AG20443 (cell line): ENCODE data around the gene CDH18.
A peak's percentile ranks its signal among the peaks of the same experiment; 100 is the strongest.
"Not testable (repeated sequence)": the region's sequence is repeated elsewhere in the genome, so short reads cannot be mapped to it uniquely, and the experiment has no call there.

Source experiments
- DNase-seq: peaks from one replicate; pipeline ENCODE4 v3.0.0; 2012; ENCODE audit warnings: low spot score, mixed read lengths

CDH18 gene

DNA sequence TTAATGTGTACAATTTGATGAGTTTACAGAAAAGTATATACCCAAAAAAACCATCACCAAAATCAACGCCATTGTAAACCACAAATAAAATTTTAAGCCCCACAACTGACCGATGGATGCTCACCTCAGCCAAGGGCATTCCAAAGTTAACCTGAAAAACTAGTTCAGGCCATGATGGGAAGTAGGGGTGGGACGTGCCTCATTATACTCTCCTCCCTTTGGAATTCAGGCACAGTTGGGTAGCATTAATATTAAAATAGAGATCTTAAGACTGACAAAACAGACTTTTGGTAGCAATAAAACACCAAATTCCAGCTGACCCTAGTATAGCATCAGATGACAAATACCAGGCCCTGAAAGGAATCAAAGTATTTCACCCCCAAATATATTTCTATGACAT is 129.0 kb downstream of the CDH18 start:
- no peak for DNase-seq

GRCh38 chr5:19855931-19856330 is 132.1 kb downstream of the CDH18 start:
- DNase-seq = no peak

- no peak for DNase-seq
Observed at GRCh38 chr5:19855453-19855852, 132.5 kb downstream of the CDH18 start.

DNA sequence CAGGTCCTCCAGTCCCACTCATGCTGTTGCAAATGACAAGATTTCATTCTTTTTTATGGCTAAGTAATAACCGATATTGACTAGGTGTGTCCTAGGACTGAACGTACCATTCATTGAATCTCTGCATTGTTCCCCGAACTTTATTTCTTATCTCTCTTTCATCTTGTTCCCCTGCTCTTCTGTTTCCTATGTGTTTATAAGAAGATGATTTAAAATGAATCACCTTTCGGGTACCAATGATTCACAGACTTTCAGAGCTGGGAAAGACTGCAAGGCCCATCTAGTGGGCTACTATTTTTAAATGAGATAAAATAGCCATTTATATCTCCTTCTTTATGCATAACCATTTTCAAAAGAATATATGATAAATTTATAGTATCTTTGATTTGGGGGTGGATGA is 133.0 kb downstream of the CDH18 start:
- DNase-seq = no peak

- DNase-seq = peak; percentile 5
Observed at GRCh38 chr5:19853616-19854240, 134.3 kb downstream of the CDH18 start.

GRCh38 chr5:19837536-19838174 is 150.3 kb downstream of the CDH18 start:
- DNase-seq = no peak

- no peak for DNase-seq
Observed at GRCh38 chr5:19835442-19835841, 152.6 kb downstream of the CDH18 start.

DNA sequence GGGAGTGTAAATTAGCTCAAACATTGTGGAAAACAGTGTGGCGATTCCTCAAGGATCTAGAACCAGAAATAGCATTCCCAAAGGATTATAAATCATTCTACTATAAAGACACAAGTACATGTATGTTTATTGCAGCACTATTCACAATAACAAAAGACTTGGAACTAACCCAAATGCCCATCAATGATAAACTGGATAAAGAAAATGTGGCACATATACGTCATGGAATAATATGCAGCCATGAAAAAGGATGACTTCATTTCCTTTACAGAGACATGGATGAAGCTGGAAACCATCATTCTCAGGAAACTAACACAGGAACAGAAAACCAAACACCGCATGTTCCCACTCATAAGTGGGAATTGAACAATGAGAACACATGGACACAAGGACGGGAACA is 175.3 kb downstream of the CDH18 start:
- DNase-seq = not testable (repeated sequence)

- DNase-seq = no peak
Observed at GRCh38 chr5:19806756-19807155, 181.2 kb downstream of the CDH18 start.

DNA sequence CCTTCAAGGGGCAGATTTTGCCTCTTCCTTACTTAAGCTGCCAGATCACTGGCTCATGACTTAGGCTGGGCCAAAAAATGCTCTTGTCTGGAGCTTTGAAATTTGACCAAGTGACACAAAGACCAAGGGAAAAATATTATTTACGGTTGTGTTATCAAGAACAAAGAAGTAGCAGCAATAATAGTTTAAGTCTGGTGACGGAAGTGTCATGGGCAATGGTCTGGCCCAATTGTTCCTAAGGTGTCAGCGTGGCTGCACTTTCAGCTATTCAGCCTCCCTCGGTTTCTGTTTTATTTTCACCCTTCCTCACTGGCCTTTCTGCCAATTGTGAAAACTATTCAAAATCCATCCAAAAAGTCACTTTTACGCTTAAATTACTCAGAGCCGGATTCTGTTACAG is 185.3 kb downstream of the CDH18 start:
- no peak for DNase-seq

DNA sequence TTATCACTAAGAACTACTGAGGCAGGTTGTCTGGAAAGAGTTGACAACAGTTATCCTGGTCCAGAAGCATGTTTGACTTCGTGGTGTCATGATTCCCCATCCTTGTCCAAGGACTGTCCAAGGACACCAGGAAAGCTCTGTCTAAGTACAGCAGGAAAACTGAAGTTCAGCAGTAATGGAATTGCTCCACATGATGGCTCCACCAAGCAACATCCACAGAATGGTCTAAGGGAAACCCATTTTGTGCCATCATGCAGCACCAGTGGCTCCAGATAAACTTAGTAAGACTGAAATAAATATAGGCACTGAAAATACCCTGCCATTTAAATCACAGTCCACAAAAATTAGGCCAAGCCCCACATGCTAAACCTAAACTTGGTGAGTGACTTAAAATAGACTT is 192.8 kb downstream of the CDH18 start:
- no peak for DNase-seq

GRCh38 chr5:19790829-19791466 is 197.1 kb downstream of the CDH18 start:
- DNase-seq = no peak

DNA sequence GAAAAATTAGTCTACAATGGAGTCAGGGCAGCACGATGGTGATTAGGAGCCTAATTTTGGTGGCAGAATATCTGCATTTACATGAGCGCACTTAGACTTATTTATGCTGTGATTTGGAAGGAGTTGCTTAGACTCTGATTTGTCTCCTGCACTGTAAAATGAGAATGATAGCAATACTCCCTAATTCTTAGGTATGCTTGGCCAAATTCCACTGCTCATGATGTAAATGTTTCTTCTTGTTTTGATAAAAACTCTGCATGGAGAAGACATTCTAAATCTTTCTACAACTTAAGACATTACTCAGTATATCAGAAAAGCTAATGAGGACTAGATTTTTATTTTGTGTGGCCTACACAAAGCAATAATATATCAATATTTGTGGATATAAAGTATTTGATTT is 205.4 kb downstream of the CDH18 start:
- DNase-seq = no peak

- DNase-seq = no peak
Observed at GRCh38 chr5:19777363-19777762, 210.6 kb downstream of the CDH18 start.

DNA sequence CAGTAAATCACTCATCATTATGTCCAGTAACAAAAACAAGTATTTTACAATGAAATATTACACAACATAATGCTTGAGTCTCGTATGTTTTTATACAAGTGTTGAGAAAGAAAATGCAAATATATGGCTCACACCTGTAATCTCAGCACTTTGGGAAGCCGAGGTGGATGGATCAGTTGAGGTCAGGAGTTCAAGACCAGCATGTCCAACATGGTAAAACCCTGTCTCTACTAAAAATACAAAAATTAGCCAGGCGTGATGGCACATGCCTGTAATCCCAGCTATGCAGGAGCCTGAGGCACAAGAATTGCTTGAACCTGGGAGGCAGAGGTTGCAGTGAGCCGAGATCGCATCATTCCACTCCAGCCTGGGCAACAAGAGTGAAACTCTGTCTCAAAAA is 211.1 kb downstream of the CDH18 start:
- not testable (repeated sequence) for DNase-seq

GRCh38 chr5:19771174-19771835 is 216.7 kb downstream of the CDH18 start:
- no peak for DNase-seq

- DNase-seq = no peak
Observed at GRCh38 chr5:19770396-19770795, 217.6 kb downstream of the CDH18 start.

DNA sequence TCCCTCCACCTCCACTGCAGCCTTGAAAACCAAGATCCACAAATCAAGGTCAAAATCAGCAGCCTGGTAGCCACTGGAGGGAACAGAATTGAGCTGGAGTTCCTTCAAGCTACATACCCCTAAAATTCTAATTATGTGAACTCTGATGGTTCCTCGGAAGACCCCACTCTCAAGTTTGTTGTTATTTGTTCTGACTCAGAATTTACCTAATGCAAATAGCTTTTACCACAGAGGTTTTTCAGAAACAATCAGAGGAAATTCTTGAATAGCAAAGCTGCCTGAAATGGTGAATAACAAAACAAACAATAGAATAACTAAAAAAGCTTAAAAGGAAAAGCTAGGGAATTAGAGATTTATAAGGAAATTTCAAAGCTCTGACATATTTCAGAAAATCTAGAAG is 220.0 kb downstream of the CDH18 start:
- no peak for DNase-seq

DNA sequence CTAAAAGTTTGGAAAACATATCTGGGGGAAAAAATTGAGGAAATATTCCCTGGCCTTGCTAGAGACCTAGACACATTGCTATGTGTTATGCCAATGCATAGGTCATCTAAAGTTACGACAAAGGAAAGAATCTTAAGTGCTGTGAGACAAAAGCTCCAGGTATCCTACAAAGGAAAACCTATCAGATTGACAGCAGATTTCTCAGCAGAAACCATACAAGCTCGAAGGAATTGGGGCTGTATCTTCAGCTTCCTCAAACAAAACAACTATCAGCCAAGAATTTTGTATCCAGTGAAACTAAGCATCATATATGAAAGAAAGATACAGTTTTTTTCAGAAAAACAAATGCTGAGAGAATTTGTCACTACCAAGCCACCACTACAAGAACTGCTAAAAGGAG is 234.4 kb downstream of the CDH18 start:
- DNase-seq = no peak

DNA sequence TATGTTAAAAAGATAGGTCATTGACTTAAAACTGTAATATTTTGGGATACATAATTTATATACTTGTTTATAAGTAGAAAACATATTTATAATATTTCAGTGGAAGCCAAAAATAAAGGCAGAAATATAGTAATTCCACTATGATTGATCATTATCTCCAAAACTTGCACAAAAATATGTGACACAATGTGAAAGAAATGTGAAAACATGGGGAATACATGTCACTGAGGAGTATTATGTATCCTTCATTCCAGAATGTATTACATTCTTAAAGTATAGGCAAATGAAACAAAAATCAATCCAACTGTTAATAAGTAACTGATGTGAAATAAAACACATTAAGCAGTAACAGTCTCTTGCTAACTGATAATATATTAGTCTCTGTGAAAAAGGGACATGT is 236.7 kb downstream of the CDH18 start:
- no peak for DNase-seq

GRCh38 chr5:19745247-19745646 is 242.8 kb downstream of the CDH18 start:
- no peak for DNase-seq

DNA sequence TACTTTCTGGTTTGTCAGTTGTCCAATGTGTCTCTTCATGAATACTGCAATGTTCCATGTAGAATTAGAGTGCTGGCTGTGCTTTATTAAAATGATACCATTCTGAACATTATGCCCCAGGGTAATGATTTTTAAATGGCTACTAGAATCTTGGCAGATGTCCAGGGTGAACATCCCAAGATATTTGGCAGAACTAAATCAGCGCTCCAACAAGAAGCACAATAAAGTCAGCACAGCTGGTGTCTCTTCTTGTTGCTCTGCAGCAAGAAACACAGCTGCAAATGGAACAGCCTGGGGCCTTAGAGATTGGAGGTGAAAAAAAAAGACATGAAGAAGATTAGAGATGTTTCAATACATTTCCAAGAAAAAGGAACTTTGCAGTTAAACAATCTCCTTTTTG is 248.3 kb downstream of the CDH18 start:
- DNase-seq = no peak

DNA sequence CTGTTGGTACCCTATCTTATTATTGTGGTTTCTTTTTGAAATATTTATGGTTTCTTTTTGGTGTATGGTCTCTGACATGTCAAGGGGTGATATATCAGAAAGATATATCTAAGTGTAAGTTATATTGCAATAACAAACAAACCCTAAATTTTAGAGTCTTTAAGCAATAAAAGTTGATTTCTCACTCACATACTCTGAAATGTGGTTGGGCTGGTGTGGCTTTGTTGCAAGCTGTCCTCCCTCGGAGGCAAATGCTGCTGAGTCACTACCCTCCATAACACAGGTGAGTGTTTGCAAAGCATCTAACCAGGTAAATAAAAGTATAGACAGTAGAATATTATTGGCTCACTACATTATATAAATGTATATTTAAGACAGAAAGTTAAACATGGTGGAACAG is 253.2 kb downstream of the CDH18 start:
- no peak for DNase-seq
